GM21786 (cell line): ENCODE measurements around the gene USH1G.
"Not testable (repeated sequence)": the region's sequence is repeated elsewhere in the genome, so short reads cannot be mapped to it uniquely, and the experiment has no call there.

Experiments used
- ATAC-seq: cut with Tn5 transposase; IDR thresholded peaks from one replicate; pipeline ENCODE4 v1.9.1; 2021; ENCODE audit not compliant: unreplicated experiment

Gene USH1G

DNA sequence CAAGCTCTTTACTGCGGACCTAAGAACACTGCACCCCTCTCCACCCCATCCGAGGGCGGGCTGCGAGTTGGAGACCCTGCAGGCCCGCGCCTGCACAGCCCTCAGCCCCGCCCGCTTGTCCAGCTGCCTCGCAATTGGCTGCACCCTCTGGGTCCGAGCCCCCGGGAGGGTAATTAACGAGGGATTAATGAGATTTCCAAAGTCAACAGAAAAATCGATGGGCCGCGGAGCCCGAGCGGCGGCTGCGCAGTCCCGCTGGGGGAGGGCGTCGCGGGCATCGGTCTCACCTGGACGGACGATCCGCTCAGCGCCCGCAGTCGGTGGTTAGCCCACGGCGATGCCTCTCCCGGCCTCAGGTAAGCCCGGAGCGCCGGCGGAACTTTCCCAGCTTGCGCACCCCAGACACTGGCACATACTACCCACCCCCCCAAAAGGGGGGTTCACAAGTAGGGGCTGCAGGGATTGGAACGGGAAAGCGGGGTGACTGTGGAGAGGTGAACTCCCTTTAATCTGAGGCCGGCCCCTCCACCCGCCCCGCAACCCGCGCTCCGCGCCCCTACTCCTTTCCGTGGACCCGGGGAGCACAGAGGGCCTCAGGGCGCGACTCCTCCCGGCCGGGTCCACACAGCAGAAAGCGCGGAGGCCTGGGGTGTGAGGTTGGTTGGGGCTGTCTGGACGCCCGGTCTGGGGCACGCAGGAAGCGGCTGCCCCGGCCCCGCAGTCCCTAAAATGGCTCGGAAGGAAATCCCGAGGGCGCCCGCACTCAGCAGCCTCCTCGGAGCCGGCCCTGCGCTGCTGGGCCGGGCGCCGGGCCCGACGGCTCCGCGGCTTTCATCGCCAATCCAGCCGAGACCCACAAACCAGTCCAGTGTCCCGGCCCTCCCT is 12.8 kb upstream of the USH1G start, which contains the start of gene OTOP3:
Gene OTOP3, plus strand, starts transcription at position 314 of the 885 bp plus-strand sequence. Its CDS starts 24 bp downstream, at position 338.
- no peak for ATAC-seq

DNA sequence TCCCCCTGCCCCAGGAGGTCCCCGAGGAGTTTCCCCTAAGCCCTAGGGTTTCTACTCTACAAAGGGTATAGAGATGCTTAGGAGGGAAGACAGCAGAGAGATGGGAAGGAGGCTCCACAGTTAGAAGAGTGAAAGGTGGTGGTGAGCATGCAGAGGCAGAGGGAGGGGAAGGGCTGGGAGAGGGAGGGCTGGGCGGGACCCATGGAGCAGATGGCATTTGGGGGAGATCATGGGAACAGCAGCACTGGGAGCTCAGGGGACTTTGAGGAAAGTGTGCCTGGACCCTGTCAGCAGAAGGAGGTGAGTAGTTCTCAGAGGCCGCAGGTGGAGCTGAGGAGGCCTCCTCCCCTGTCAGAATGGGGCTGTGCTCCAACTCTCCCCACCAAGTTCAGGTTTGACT is 12.0 kb upstream of the USH1G start:
- ATAC-seq = no peak

DNA sequence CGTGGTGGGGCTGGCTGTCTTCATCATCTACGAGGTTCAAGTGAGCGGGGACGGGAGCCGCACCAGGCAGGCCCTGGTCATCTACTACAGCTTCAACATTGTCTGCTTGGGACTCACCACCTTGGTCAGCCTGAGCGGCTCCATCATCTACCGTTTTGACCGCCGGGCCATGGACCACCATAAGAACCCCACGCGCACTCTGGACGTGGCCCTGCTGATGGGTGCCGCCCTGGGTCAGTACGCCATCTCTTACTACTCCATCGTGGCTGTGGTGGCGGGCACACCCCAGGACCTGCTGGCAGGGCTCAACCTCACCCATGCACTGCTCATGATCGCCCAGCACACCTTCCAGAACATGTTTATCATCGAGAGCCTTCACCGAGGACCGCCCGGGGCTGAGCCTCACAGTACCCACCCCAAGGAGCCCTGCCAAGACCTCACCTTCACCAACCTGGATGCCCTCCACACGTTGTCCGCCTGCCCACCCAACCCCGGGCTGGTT is 7.5 kb upstream of the USH1G start:
- no peak for ATAC-seq

DNA sequence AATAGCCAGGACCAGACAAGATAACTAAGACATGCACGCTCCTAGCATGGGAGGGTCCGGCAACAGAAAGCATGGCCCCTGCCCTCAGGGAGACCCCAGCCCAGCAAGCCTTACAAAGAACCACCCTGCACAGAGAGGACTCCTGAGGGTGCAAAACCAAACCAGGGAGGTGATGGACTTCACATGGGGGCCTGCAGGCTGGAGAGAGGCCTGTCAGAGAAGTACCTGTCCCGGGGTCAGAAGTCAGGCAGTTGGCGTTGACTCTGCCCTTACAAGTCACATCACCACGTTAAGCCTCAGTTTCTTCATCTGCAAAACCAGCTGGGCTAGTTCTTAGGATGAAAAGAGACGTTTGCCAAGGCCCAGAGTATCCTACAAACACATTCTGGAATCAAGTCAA is 5.7 kb upstream of the USH1G start:
- ATAC-seq = no peak

DNA sequence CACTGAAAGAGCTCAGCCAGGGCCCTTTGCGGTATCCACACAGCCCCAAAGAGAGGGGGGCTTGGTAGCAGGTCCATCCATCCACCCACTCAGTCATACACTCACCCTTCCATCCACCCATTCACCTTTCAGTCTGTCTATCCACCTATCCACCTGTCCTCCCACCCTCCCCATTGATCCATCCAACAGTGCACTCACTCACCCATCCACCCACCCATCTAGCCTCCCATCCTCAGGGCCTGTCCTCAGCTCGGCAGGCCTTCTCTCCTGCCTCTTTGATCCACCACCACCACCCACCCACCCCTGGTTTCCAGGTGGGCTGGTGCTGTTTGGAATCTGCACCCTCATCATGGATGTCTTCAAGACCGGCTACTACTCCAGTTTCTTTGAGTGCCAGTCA is 2.2 kb upstream of the USH1G start:
- no peak for ATAC-seq

DNA sequence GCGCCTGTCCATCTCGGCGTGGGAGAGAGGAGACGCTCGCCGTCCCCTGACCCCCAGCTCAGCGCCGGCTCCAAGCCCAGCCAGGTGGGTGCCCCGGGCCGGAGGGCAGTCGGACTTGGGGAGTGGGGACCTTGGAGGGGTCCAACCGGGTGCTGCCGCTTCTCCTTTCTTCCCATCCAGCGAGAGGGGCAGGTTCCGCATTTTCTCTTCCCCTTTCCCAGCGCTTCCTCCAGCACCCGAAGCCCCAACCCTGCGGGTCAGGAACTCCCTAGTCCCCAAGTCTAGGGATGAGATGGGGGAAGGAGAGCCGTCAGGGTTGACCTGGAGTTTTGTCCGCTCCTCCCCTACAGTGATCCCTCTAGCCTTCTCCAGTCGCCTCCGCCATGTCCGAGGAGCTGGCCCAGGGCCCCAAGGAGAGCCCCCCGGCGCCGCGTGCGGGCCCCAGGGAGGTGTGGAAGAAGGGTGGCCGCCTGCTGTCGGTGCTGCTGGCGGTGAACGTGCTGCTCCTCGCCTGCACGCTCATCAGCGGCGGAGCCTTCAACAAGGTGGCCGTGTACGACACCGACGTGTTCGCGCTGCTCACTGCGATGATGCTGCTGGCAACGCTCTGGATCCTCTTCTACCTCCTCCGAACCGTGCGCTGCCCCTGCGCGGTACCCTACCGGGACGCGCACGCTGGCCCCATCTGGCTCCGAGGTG is 1.3 kb upstream of the USH1G start, which contains the start of gene OTOP2:
Gene OTOP2, plus strand, starts transcription at position 24 of the 699 bp plus-strand sequence. Its CDS starts 360 bp downstream, at position 384.
- ATAC-seq = no peak

DNA sequence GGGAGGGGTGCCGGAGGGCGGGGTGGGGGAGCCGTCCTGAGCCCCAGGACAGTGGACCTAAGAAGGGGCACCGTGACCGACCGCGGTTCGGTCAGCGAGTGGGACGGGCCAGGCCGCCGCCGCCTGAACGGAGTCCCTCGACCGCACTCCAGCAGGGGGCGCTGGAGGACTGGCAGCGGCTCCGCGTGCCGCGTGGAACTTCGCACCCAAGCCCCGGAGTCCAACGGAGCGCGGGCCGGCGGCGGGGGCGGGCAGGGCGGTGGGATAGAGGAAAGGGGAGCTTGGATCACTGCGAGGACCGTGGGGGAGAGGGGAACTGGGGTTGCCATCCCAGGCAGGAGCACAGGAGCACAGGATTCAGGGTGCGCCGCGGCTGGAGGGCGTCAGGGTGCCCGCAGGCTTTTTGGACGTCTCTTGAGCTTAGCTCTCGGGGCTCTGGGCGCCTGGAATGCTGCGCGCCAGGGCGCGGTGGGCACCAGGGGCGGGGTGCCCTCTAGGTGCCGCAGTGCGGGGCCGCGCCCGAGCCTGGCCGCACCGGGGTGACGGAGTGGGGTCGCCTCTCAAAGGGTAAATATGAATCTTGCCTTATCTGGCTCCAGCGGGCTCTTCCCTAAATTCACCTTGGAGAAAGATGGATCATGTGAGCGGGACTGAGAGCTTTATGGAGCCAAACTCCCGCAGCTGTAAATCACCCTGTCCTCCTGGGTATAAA is 639 bp upstream of the USH1G start:
- no peak for ATAC-seq

DNA sequence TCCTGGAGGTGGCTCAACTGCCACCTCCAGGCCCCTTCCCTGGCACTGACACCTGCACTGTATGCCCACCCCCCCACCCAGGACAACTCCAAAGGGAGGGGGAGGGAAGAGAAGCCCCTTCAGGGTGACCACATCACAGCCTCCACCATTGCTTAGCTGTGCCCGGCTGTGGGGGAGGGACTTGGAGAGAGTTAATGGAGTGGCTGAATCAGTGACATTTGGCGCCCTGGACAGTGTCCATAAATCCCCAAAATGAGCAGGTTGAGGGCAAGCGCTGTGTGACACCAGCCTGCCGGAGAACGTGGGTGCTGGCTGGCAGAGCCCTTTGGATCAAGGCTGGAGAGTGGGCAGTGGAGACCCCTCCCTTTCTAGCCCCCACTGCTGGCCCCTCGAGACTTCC is 883 bp downstream of the USH1G start:
- ATAC-seq = no peak

DNA sequence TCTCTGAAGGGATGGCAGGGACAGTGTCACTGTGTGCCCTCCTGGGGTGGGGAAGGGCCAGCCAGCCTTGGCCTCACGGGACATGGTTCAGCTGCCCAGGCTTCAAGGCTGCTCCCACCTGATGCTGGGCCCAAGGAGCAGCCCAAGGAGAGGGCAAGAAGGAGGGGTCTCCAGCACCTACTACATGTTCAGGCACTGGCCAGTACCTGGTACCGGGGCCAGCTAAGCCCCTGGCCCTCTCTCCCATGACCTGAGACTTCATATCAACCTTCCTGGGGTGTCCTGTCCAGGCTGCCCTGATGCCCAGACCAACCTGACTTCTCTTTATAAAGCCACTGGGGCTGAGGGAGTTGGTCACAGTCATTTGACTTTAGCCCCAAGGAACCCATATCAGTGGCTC is 1.3 kb downstream of the USH1G start:
- ATAC-seq = no peak

DNA sequence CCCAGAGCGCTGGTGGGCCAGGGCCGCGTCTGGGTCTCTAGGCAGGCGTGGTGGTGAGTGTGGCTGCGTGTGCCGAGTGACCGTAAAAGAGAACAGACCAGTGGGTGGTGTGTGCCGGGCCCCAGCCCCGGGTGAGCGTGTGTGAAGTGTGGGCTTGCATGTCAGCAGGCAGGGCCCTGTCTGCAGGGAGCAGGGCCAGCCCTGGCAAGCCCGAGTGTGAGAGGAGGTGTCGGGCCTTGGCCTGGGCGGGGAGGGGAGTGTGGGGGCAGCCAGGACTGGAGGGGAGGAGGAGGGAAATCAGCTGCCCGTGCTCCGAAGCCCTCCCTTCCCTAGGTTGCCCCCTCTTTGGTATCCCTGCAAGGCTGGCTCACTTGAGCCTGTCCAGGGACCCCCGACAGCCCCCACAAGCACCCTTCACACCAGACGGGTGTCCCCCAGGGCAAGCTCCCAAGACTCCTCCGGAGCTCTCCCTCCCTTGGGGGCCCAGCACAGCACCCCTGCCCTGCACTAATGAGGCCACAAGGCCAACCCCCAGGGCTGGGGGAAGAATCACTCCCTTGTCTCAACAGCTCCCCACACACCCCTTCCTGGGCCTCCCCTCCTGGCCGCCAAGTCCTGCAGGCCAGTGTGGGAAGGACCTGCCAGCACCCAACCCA is 1.9 kb downstream of the USH1G start:
- ATAC-seq = no peak

DNA sequence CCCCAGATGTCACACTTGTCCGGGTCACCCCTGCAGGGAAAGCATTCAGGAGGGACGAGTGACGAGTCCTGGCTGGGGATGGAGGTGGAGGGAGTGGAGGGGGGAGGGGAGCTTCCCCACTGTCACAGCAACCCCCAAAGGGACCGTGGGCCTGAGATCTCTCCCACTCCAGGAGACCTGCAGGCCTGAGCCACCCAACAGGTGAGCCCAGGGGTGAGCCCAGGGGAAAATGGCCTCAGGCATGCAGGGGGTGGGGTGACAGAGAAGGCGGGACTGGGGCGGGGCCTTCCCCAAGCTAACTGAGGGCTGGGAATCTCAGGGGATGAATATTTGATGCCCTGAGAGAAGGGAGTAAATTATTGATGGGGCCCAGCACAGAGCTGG is 2.4 kb downstream of the USH1G start:
- no peak for ATAC-seq

DNA sequence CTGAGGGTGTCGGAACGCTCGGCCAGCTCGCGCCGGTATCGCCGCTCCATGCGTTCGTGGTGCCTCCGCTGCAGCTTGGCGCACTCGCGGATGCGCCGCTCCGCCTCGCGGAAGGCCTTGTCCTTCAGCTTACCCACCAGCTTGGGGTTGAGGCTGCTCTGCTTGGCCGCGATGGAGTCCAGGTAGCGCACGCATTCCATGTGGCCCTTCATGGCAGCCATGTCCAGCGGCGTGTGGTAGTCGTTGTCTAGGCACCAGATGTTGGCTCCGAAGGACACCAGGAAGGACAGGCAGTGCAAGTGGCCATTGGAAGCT is 2.8 kb downstream of the USH1G start:
- no peak for ATAC-seq

DNA sequence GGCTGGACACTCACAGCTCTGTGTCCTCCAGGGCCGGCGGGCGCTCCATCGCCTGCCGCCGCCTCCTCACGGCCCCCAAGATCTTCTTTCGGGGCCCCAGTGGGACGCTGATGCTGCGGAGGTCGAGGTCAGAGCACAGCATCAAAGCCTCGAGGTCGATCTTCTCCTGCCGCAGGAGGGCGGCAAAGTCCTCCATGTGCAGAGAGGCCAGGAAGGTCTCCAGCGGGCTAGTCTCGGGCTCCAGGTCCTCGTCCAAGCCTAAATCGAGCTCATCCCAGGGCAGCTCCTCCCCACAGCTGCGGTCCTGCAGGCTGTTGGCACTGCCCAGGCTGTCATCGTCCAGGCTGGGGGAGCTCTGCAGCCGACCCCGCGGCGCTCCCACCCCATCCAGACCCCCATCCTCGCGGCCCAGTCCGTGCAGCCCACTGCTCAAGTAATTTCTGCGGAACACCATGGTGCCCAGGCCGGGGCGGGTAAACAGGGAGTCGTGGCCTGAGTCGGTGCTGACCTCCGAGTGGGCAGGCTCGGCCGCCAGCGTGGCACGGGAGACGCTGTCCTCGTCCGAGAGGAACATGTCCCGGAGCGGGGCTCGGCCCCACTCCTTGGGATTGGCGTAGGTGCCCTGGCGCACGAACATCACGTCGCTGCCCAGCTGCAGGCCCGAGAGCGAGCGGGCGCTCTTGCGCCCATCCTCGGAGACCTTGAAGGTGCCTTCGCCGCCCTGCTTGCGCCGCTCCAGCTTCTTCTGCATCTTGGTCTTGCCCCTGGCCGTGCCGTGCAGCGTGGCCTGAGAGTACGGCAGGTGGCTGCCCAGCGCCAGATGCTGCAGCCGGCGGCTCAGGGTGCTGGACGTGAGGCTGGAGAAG is 3.4 kb downstream of the USH1G start:
- no peak for ATAC-seq

DNA sequence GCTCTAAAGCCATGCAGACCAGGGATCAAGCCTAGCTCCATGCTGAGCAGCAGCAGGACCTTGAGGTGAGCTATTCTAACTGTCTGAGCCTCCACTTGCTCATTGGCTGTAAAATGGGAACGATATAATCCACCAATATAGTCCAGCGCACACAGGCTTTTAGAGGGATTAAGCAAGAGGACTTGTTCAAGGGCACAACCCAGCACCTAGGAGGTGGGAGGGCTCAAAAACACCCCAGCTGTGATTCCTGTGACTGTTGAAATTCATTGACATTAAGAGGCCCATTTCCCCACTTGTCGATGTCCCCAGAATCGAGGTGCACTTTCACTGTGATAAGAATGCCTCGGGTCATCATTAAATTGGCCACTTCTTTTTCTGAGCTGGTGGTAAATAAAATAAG is 4.1 kb downstream of the USH1G start:
- no peak for ATAC-seq

DNA sequence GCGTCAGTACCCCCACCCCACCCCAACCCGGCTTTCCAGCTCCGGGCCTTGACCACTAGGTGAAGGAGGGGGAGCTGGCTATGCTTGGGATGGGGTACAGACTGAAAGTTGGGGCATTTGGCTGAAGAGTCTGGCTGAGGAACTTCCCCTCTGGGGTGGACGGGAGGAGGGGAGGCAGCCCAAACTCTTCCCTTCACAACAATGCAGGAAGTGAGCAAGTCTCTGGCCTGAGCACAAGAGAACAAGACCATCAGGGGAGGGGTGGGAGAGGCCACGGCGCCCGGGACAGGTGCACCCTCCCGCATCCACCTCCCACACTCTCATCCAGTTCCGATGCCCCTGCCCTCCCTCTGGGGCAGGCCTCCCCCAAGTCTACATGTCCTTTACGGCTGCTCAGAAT is 5.6 kb downstream of the USH1G start:
- ATAC-seq = no peak

DNA sequence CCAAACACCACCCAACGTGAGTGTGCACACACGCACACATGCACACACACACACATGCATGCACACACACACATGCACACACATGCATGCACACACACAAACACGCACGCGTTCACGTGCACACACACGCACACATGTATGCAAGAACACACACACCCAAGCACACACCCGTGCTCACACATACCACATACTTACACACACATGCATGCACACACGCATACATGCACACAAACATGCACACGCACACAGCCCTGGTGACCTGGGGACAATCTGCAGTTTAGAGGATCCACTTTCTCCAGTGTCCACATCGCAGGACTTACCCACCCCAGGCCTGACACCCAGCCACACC is 6.2 kb downstream of the USH1G start:
- no peak for ATAC-seq

DNA sequence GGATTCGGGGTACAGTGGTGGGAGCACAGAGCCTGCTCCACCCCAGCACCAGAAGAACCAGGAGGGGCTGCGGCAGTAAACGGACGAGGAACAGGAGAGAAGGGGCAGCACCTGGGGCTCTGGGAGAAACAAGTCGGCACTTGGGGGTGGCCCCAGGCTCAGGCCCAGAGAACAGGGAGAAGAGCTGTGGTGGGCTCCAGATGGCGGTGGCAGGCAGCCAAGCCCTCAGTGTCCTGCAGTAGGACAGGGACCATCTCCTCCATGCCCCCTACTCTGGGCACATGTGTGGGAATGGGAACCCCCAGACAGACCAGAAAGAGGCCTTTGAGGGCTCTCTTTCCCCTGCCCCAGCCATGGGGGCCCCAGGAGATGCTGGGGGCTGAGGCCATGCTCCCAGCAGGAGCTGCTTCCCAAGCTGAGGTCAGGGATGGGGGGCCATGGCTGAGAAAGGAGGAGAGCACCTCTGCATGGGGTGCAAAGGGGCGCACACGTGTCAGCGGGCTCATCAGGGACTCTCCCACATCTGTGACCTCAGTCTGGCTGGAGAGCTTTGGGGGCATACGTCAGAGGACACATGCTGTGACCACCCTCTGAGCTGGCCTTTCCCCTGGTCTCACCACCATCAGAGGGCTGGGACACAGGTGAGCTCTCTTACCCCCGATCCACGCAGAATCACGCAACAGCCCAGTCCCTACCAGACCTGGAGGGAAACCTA is 6.8 kb downstream of the USH1G start:
- ATAC-seq = no peak

DNA sequence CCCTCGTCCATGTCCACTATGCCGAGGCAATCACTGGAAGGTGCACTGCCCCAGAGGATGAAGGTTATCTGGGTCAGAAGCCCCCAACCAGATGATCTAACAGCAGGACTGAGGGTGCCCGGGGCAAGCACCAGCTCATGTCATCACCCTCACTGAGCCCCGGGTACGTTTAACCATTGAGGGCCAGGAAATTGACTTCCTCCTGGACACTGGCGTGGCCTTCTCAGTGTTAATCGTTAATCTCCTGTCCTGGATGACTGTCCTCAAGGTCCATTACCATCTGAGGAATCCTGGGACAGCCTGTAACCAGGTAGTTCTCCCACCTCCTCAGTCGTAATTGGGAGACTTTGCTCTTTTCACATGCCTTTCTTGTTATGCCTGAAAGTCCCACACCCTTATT is 11.6 kb downstream of the USH1G start:
- ATAC-seq = not testable (repeated sequence)

DNA sequence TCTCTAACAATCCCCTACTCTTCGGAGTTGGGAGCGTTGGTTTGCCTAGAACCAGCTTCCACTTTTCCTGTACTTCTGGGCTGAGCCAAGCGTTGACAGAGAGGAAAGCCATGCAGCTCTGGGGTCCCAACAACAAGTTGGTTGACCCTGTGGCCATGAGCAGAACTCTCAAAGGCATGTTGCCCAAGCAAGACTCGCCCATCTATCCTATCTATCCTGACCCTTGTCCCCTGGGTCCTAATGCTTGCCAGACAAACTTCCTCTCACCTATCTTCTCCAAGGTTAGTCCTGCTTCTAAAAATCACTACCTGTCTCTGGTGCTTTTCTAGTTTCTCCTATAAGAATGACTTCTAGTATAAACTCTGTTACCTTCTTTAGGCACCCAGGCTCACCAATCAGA is 14.0 kb downstream of the USH1G start:
- ATAC-seq = not testable (repeated sequence)

DNA sequence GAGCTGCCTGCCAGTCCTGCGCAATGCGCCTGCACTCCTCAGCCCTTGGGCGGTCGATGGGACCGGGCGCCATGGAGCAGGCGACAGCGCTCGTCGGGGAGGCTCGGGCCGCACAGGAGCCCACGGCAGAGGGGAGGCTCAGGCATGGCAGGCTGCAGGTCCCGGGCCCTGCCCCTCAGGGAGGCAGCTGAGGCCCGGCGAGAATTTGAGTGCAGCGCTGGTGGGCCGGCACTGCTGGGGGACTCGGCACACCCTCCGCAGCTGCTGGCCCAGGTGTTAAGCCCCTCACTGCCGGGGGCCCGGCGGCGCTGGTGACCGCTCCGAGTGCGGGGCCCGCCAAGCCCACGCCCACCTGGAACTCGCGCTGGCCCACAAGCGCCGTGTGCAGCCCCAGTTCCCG is 16.0 kb downstream of the USH1G start:
- ATAC-seq = no peak
